RWPE1 (cell line): ENCODE data around the gene TNFAIP8L1.

Experiments
- CTCF ChIA-PET: fragments of 350-600 bp; sonication (Branson Sonifier 250); formaldehyde crosslinking; extraction: SDS; loops from one replicate; lab custom pipeline; 2021; lab: Yijun Ruan, JAX
- POLR2A ChIA-PET: fragments of 400-600 bp; formaldehyde crosslinking; extraction: SDS; loops from one replicate; lab custom pipeline; 2020; ENCODE audit warnings: antibody characterized with exemption; ENCODE audit not compliant: low non-redundant PET; lab: Yijun Ruan, JAX
- DNase-seq: peaks from one replicate; pipeline ENCODE4 v3.0.0; 2012; ENCODE audit warnings: low spot score
- H3K27ac ChIP-seq: fragments of 450-650 bp; 2 replicates; pipeline ENCODE4 v1.5.1; 2017
- CTCF ChIP-seq: fragments of 450-650 bp; conservative IDR thresholded peaks from 2 replicates; pipeline ENCODE4 v1.5.1; 2017; ENCODE audit warnings: low read depth, mild to moderate bottlenecking

TNFAIP8L1 gene

GRCh38 chr19:4702764-4703163 lies 63.4 kb downstream of the TNFAIP8L1 start:
- H3K27ac ChIP-seq = peak overlapping the region; percentile 100
- no peak for TF ChIP-seq CTCF
- ChIA-PET CTCF (no interaction called here), POLR2A (no interaction called here)
- DNase-seq = no peak

DNA sequence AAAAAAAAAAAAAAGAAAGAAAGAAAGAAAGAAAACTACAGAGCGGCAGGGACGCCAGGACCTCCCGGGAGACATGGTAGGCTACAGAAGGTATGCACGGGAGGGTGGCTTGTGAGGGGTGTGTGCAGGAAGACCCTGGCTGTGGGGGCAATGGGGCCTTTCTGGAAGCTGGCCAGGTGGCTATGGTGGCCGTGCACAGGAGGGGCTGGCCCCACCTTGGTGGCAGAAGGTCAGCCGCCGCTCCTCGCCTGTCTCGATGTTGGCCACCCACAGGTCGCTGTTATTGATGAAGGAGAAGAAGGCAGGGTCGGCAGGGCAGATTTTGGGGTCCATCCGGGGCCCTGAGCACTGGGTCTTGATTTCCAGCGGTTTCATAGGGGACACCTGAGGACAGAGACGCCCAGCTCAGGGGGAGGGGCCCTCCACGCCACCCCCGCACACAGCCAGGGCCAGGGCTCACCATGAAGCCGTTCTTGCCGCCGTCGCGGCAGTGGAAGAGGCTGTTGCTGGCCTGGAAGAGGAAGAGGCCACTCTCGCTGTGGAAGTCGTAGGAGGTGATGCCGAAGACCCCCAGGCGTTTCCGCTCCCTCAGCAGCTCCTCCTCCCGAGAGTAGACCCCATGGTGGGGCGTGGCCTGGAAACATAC lies 64.5 kb downstream of the TNFAIP8L1 start:
- POLR2A ChIA-PET = interaction anchor here (0.6 kb wide), 1 partner anchor 40 kb away, joined by 3 read pairs; no protein-coding TSS in a partner anchor

DNA sequence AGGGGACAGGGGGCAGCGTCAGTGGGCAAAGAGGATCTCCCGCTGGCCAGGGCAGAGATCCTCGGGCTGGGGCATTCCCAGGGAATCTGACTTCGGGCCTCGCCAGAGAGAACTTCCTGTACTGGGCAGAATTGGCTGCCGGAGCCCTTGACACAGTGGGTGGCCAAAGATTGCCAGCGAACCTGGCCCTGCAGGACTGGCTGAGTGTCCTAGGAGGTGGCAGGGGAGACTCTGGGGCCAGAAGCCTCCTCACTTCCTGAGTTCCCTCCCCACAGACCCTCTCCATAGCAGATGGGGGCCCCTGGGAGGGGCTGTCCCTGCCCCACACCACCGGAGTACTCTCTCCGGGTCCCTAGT lies 65.0 kb downstream of the TNFAIP8L1 start:
- ChIA-PET CTCF (no interaction called here), POLR2A (no interaction called here)
- TF ChIP-seq CTCF = no peak
- no peak for DNase-seq
- H3K27ac ChIP-seq = peak overlapping the region; percentile 100

More for the DNA sequence above, 64.5 kb downstream of the TNFAIP8L1 start:
- TF ChIP-seq CTCF = no peak
- DNase-seq = no peak
- peak overlapping the region; percentile 100 for H3K27ac ChIP-seq
- CTCF ChIA-PET = no interaction called here
